NCI-H2081 (cell line): ENCODE data around the gene HSP90AB1.

Experiments
- DNase-seq, 2 experiments: peaks; one replicate each; lab custom pipeline; 2025; lab: John Stamatoyannopoulos, UW

HSP90AB1 gene

GRCh38 chr6:44289726-44290260 is 42.9 kb downstream of the HSP90AB1 start:
- DNase-seq = no peak

GRCh38 chr6:44291841-44292240 is 44.9 kb downstream of the HSP90AB1 start:
- no peak for DNase-seq

GRCh38 chr6:44292661-44293365 is 45.9 kb downstream of the HSP90AB1 start:
- DNase-seq = no peak

- DNase-seq = no peak
These were observed 48.2 kb downstream of the HSP90AB1 start for GRCh38 chr6:44294832-44295791.

GRCh38 chr6:44297063-44298038 is 50.5 kb downstream of the HSP90AB1 start:
- peak; percentile 50 to 63 for DNase-seq

GRCh38 chr6:44298055-44298803 is 51.3 kb downstream of the HSP90AB1 start:
- no peak for DNase-seq

- DNase-seq = no peak
These were observed 52.0 kb downstream of the HSP90AB1 start for GRCh38 chr6:44298864-44299263.

- no peak for DNase-seq
These were observed 53.5 kb downstream of the HSP90AB1 start for GRCh38 chr6:44300292-44300823.

- no peak for DNase-seq
These were observed 54.2 kb downstream of the HSP90AB1 start for GRCh38 chr6:44301106-44301505.

GRCh38 chr6:44301782-44302564 is 55.1 kb downstream of the HSP90AB1 start:
- DNase-seq = no peak

- DNase-seq = no peak
These were observed 56.0 kb downstream of the HSP90AB1 start for GRCh38 chr6:44302856-44303255.
